H9 (cell line): Measurements from ENCODE around the gene SS18. TPM values are rescaled to one million over a fixed set of nuclear protein-coding genes. Genes with fewer than 3 reads are reported as not detected.

Experiments
- DNase-seq: peaks from one replicate; pipeline ENCODE4 v3.0.0-alpha.2; 2017
- H2AFZ ChIP-seq: one replicate; pipeline ENCODE4 v1.6.1; 2013; ENCODE audit warnings: mild to moderate bottlenecking, low read length, control low read depth, moderate library complexity
- H2AK5ac ChIP-seq: 2 replicates; pipeline ENCODE4 v1.6.1; 2013; ENCODE audit warnings: low read length, control low read depth, mixed read lengths; ENCODE audit not compliant: insufficient read length
- H2BK120ac ChIP-seq: one replicate; pipeline ENCODE4 v1.6.1; 2013; ENCODE audit warnings: low read depth, mild to moderate bottlenecking, low read length, control low read depth, inconsistent platforms; ENCODE audit not compliant: poor library complexity, severe bottlenecking
- H2BK12ac ChIP-seq: 2 replicates; pipeline ENCODE4 v1.6.1; 2013; ENCODE audit warnings: low read length, control low read depth, mixed read lengths, low read depth; ENCODE audit not compliant: insufficient read length
- H2BK15ac ChIP-seq: 2 replicates; pipeline ENCODE4 v1.6.1; 2013; ENCODE audit warnings: low read depth, low read length, control low read depth
- H2BK20ac ChIP-seq: one replicate; pipeline ENCODE4 v1.6.1; 2013; ENCODE audit warnings: low read depth, mild to moderate bottlenecking, low read length, control low read depth, inconsistent platforms; ENCODE audit not compliant: poor library complexity, severe bottlenecking
- H2BK5ac ChIP-seq: 2 replicates; pipeline ENCODE4 v1.6.1; 2013; ENCODE audit warnings: low read length, control low read depth, mixed read lengths; ENCODE audit not compliant: insufficient read length
- H3K14ac ChIP-seq: 2 replicates; pipeline ENCODE4 v1.6.1; 2013; ENCODE audit warnings: low read length, control low read depth; ENCODE audit not compliant: insufficient read depth
- H3K18ac ChIP-seq: 2 replicates; pipeline ENCODE4 v1.6.1; 2013; ENCODE audit warnings: low read depth, mild to moderate bottlenecking, mixed read lengths, low read length, control low read depth; ENCODE audit not compliant: insufficient read length
- H3K23ac ChIP-seq: 2 replicates; pipeline ENCODE4 v1.6.1; 2013; ENCODE audit warnings: low read length, control low read depth, mixed read lengths, low read depth; ENCODE audit not compliant: insufficient read length
- H3K23me2 ChIP-seq: 2 replicates; pipeline ENCODE4 v1.6.1; 2013; ENCODE audit warnings: low read depth, mild to moderate bottlenecking, mixed read lengths, low read length, control low read depth; ENCODE audit not compliant: insufficient read length, poor library complexity, severe bottlenecking
- H3K27ac ChIP-seq: 2 replicates; pipeline ENCODE4 v1.5.1; 2013; ENCODE audit warnings: low read length, control low read depth, mixed read lengths, low read depth; ENCODE audit not compliant: insufficient read length
- H3K27me3 ChIP-seq: 2 replicates; pipeline ENCODE4 v1.6.1; 2013; ENCODE audit warnings: low read length, control low read depth, inconsistent platforms; ENCODE audit not compliant: insufficient read depth
- H3K4ac ChIP-seq: 2 replicates; pipeline ENCODE4 v1.6.1; 2013; ENCODE audit warnings: low read depth, mild to moderate bottlenecking, control low read depth, inconsistent platforms, low read length, moderate library complexity
- H3K4me1 ChIP-seq: 2 replicates; pipeline ENCODE4 v1.6.1; 2013; ENCODE audit warnings: low read length, control low read depth, inconsistent platforms; ENCODE audit not compliant: insufficient read depth
- H3K4me2 ChIP-seq: 2 replicates; pipeline ENCODE4 v1.6.1; 2013; ENCODE audit warnings: low read length, control low read depth, mixed read lengths; ENCODE audit not compliant: insufficient read length, insufficient read depth
- H3K56ac ChIP-seq: 2 replicates; pipeline ENCODE4 v1.6.1; 2013; ENCODE audit warnings: low read depth, mild to moderate bottlenecking, mixed read lengths, low read length, control low read depth; ENCODE audit not compliant: insufficient read length
- H3K79me1 ChIP-seq: 2 replicates; pipeline ENCODE4 v1.6.1; 2013; ENCODE audit warnings: low read depth, mild to moderate bottlenecking, moderate library complexity, low read length, control low read depth, inconsistent platforms; ENCODE audit not compliant: insufficient read depth, poor library complexity, severe bottlenecking
- H3K79me2 ChIP-seq: 2 replicates; pipeline ENCODE4 v1.6.1; 2013; ENCODE audit warnings: low read length, control low read depth, inconsistent platforms; ENCODE audit not compliant: insufficient read depth
- H3K9ac ChIP-seq: 2 replicates; pipeline ENCODE4 v1.6.1; 2013; ENCODE audit warnings: low read length, control low read depth, mixed read lengths; ENCODE audit not compliant: insufficient read length; ENCODE audit errors: extremely low read depth
- H3K9me3 ChIP-seq: one replicate; pipeline ENCODE4 v1.6.1; 2013; ENCODE audit warnings: low read depth, low read length, inconsistent platforms; ENCODE audit not compliant: control insufficient read depth
- H3T11ph ChIP-seq: one replicate; pipeline ENCODE4 v1.6.1; 2013; ENCODE audit warnings: mild to moderate bottlenecking, low read length, control low read depth, inconsistent platforms
- H4K20me1 ChIP-seq: one replicate; pipeline ENCODE4 v1.6.1; 2013; ENCODE audit not compliant: control insufficient read depth, insufficient read length, insufficient read depth
- H4K5ac ChIP-seq: 2 replicates; pipeline ENCODE4 v1.6.1; 2013; ENCODE audit warnings: low read depth, mild to moderate bottlenecking, mixed read lengths, low read length, control low read depth; ENCODE audit not compliant: insufficient read length
- H4K8ac ChIP-seq: replicated peaks from 2 replicates; pipeline ENCODE4 v1.6.1; 2013; ENCODE audit warnings: low read length, control low read depth, mixed read lengths, low read depth; ENCODE audit not compliant: insufficient read length
- H4K91ac ChIP-seq: 2 replicates; pipeline ENCODE4 v1.6.1; 2013; ENCODE audit warnings: low read depth, mild to moderate bottlenecking, moderate library complexity, mixed read lengths, low read length, control low read depth; ENCODE audit not compliant: insufficient read length
- H3K27ac Mint-ChIP-seq, 3 experiments: 2 replicates in 2 of 3; 3 replicates in 1 of 3; pipeline ENCODE4 v1.8.0; 2020 to 2021; ENCODE audit warnings: mixed read lengths in 3 of 3, mild to moderate bottlenecking in 1 of 3, moderate library complexity in 1 of 3
- H3K27me3 Mint-ChIP-seq: 2 replicates; pipeline ENCODE4 v1.8.0; 2021; ENCODE audit warnings: low read depth, mild to moderate bottlenecking, moderate library complexity, mixed read lengths
- H3K36me3 Mint-ChIP-seq, 3 experiments: 2 replicates in 2 of 3; 3 replicates in 1 of 3; pipeline ENCODE4 v1.8.0; 2020 to 2021; ENCODE audit warnings: low read depth in 3 of 3, mixed read lengths in 3 of 3; ENCODE audit not compliant: insufficient read depth in 1 of 3
- H3K4me1 Mint-ChIP-seq, 2 experiments: 2 replicates each; pipeline ENCODE4 v1.8.0; 2020; ENCODE audit warnings: mixed read lengths in 2 of 2
- H3K4me3 Mint-ChIP-seq, 2 experiments: 2 replicates in 1 of 2; 3 replicates in 1 of 2; pipeline ENCODE4 v1.8.0; 2020 to 2021; ENCODE audit warnings: mild to moderate bottlenecking in 2 of 2, mixed read lengths in 2 of 2, moderate library complexity in 1 of 2
- H3K9me3 Mint-ChIP-seq, 2 experiments: 2 replicates in 1 of 2; 3 replicates in 1 of 2; pipeline ENCODE4 v1.8.0; 2020; ENCODE audit warnings: mild to moderate bottlenecking in 2 of 2, mixed read lengths in 2 of 2, moderate library complexity in 1 of 2
- CTCF ChIP-seq: fragments of 200-600 bp; sonication (generic); conservative IDR thresholded peaks from 3 replicates; pipeline ENCODE4 v1.8.0; 2021; ENCODE audit warnings: antibody characterized with exemption, mild to moderate bottlenecking
- WGBS: extraction: QIAGEN DNeasy Blood & Tissue Kit; methylation state at CpG from one replicate; pipeline ENCODE4 v1.1.7; 2013; ENCODE audit warnings: missing lambda C conversion rate, low lambda C conversion rate, mixed read lengths; ENCODE audit not compliant: insufficient read length; ENCODE audit errors: extremely low coverage; 5-methylcytosine and 5-hydroxymethylcytosine counted together
- total RNA-seq: library from RNA; stranded (reverse); gene quantifications from 2 replicates; pipeline ENCODE4 v1.2.1, GENCODE V29; 2021

SS18 gene
- total RNA-seq, 1 experiment from 2014 or later: 87.9 TPM

GRCh38 chr18:26039203-26039602 lies 51.2 kb downstream of the SS18 start:
- peak overlapping the region in 1 of 3 experiments; percentile 52; a peak in 1 of 7 replicates for H3K27ac Mint-ChIP-seq

More at GRCh38 chr18:26039203-26039602, 51.2 kb downstream of the SS18 start:
- Histone ChIP-seq H3K14ac (no peak overlapping the region), H2BK20ac (no peak overlapping the region), H4K5ac (no peak overlapping the region), H2AFZ (no peak overlapping the region), H3K79me2 (no peaks in the 10 kb centered on the region), H3K27ac (no peak overlapping the region), H3K4ac (no peak overlapping the region), H2BK15ac (no peak overlapping the region), H4K8ac (no peak overlapping the region), H2BK120ac (no peak overlapping the region), H4K91ac (no peak overlapping the region), H3K27me3 (no peaks in the 10 kb centered on the region), H3K4me1 (peaks cover 6% of the 10 kb centered on the region), H3K56ac (no peak overlapping the region), H2BK5ac (no peak overlapping the region), H3K9ac (no peak overlapping the region), H3K23ac (no peak overlapping the region), H2AK5ac (no peak overlapping the region), H2BK12ac (no peak overlapping the region), H3K18ac (no peak overlapping the region), H4K20me1 (no peaks in the 10 kb centered on the region), H3K23me2 (no peaks in the 10 kb centered on the region), H3K4me2 (no peak overlapping the region), H3K79me1 (no peaks in the 10 kb centered on the region), H3K9me3 (no peaks in the 10 kb centered on the region), H3T11ph (no peak overlapping the region)
- DNase-seq: no peak
- H3K36me3 Mint-ChIP-seq: peaks cover 8 to 25% (median 14%) of the 10 kb centered on the region in 3 experiments
- H3K9me3 Mint-ChIP-seq: no peaks in the 10 kb centered on the region; a peak in 1 of 5 replicates
- H3K4me1 Mint-ChIP-seq: peaks cover 30% of the 10 kb centered on the region in 2 experiments
- no peaks in the 10 kb centered on the region for H3K27me3 Mint-ChIP-seq
- H3K4me3 Mint-ChIP-seq: no peak overlapping the region
- no peak for TF ChIP-seq CTCF
- no CpG with 5 or more reads among the region's 1 CpG for WGBS
